ENCODE data around the gene PLCB1. TPM values are rescaled to one million over a fixed set of nuclear protein-coding genes. Genes with fewer than 3 reads are reported as not detected.

PLCB1 gene
- total and polyA plus RNA-seq, 2 experiments from 2014 or later: 14.9 to 20.7 TPM

DNA sequence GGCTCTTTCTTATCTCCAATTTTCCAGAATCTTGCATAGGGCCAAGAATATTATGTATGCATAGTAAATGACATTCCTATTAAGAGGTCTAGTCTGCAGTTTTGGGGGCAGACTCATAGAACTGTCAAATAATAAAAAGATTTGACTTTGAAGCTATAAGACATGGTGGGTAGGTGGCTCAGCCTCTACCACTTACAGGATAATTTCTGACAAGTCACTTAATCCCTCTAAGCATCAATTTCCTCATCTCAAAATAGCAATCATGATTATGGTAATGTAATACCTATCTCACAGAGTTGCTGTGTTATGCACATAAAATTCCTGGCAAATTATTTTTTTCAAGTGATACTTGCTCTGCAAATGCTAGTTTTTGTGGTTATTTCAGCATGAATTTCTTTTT is 329.1 kb downstream of the PLCB1 start:
- H3K4me3 Mint-ChIP-seq: no peak overlapping the region
- H3K4me2 ChIP-seq: no peak overlapping the region
- TF ChIP-seq NANOG (IDR thresholded peaks at IDR 0.05; ENCODE audit: borderline replicate concordance): no peak
- TF ChIP-seq STAT1 (IDR thresholded peaks at IDR 0.05; ENCODE audit: unreplicated experiment): no peak
- TF ChIP-seq ZNF331 (CRISPR knock-in tag; IDR thresholded peaks at IDR 0.05; ENCODE audit: low read depth): no peak
- no peak for TF ChIP-seq JUNB (IDR thresholded peaks at IDR 0.05; ENCODE audit: unreplicated experiment)
- TF ChIP-seq EZH2phosphoT487 (IDR thresholded peaks at IDR 0.05; ENCODE audit: unreplicated experiment): no peak
- TF ChIP-seq CREB1 (CRISPR knock-in tag; IDR thresholded peaks at IDR 0.05; ENCODE audit: low read depth): no peak
- TF ChIP-seq ETS1 (IDR thresholded peaks at IDR 0.05): no peak
- TF ChIP-seq, protein P1, sequence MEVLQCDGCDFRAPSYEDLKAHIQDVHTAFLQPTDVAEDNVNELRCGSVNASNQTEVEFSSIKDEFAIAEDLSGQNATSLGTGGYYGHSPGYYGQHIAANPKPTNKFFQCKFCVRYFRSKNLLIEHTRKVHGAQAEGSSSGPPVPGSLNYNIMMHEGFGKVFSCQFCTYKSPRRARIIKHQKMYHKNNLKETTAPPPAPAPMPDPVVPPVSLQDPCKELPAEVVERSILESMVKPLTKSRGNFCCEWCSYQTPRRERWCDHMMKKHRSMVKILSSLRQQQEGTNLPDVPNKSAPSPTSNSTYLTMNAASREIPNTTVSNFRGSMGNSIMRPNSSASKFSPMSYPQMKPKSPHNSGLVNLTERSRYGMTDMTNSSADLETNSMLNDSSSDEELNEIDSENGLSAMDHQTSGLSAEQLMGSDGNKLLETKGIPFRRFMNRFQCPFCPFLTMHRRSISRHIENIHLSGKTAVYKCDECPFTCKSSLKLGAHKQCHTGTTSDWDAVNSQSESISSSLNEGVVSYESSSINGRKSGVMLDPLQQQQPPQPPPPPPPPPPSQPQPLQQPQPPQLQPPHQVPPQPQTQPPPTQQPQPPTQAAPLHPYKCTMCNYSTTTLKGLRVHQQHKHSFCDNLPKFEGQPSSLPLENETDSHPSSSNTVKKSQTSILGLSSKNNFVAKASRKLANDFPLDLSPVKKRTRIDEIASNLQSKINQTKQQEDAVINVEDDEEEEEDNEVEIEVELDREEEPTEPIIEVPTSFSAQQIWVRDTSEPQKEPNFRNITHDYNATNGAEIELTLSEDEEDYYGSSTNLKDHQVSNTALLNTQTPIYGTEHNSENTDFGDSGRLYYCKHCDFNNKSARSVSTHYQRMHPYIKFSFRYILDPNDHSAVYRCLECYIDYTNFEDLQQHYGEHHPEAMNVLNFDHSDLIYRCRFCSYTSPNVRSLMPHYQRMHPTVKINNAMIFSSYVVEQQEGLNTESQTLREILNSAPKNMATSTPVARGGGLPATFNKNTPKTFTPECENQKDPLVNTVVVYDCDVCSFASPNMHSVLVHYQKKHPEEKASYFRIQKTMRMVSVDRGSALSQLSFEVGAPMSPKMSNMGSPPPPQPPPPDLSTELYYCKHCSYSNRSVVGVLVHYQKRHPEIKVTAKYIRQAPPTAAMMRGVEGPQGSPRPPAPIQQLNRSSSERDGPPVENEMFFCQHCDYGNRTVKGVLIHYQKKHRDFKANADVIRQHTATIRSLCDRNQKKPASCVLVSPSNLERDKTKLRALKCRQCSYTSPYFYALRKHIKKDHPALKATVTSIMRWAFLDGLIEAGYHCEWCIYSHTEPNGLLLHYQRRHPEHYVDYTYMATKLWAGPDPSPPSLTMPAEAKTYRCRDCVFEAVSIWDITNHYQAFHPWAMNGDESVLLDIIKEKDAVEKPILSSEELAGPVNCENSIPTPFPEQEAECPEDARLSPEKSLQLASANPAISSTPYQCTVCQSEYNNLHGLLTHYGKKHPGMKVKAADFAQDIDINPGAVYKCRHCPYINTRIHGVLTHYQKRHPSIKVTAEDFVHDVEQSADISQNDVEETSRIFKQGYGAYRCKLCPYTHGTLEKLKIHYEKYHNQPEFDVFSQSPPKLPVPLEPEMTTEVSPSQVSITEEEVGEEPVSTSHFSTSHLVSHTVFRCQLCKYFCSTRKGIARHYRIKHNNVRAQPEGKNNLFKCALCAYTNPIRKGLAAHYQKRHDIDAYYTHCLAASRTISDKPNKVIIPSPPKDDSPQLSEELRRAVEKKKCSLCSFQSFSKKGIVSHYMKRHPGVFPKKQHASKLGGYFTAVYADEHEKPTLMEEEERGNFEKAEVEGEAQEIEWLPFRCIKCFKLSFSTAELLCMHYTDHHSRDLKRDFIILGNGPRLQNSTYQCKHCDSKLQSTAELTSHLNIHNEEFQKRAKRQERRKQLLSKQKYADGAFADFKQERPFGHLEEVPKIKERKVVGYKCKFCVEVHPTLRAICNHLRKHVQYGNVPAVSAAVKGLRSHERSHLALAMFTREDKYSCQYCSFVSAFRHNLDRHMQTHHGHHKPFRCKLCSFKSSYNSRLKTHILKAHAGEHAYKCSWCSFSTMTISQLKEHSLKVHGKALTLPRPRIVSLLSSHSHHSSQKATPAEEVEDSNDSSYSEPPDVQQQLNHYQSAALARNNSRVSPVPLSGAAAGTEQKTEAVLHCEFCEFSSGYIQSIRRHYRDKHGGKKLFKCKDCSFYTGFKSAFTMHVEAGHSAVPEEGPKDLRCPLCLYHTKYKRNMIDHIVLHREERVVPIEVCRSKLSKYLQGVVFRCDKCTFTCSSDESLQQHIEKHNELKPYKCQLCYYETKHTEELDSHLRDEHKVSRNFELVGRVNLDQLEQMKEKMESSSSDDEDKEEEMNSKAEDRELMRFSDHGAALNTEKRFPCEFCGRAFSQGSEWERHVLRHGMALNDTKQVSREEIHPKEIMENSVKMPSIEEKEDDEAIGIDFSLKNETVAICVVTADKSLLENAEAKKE (CRISPR knock-in tag; IDR thresholded peaks at IDR 0.05): no peak
- TF ChIP-seq, protein P2, sequence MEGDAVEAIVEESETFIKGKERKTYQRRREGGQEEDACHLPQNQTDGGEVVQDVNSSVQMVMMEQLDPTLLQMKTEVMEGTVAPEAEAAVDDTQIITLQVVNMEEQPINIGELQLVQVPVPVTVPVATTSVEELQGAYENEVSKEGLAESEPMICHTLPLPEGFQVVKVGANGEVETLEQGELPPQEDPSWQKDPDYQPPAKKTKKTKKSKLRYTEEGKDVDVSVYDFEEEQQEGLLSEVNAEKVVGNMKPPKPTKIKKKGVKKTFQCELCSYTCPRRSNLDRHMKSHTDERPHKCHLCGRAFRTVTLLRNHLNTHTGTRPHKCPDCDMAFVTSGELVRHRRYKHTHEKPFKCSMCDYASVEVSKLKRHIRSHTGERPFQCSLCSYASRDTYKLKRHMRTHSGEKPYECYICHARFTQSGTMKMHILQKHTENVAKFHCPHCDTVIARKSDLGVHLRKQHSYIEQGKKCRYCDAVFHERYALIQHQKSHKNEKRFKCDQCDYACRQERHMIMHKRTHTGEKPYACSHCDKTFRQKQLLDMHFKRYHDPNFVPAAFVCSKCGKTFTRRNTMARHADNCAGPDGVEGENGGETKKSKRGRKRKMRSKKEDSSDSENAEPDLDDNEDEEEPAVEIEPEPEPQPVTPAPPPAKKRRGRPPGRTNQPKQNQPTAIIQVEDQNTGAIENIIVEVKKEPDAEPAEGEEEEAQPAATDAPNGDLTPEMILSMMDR (conservative IDR thresholded peaks at IDR 0.05; ENCODE audit: low read depth in 2 of 2): no peak
- TF ChIP-seq REST (IDR thresholded peaks at IDR 0.05; ENCODE audit: unreplicated experiment): no peak
- TF ChIP-seq POLR2AphosphoS5 (IDR thresholded peaks at IDR 0.05; ENCODE audit: low read depth): no peak
- TF ChIP-seq EZH2 (IDR thresholded peaks at IDR 0.05; ENCODE audit: low read depth, unreplicated experiment): no peak
- TF ChIP-seq ZNF114 (CRISPR knock-in tag; IDR thresholded peaks at IDR 0.05): no peak

More for the DNA sequence above, 329.1 kb downstream of the PLCB1 start:
- H4K20me1 ChIP-seq (replicated peaks; ENCODE audit: insufficient read depth): 0 out of 2 replicates have a peak, but pooled peaks cover 3% of the 10 kb centered on the region
- Mint-ChIP-seq H3K27me3 (ENCODE audit: insufficient read depth, low read depth, poor library complexity) (peaks cover 3% of the 10 kb centered on the region), H3K27ac (no peak overlapping the region), H3K4me1 (no peaks in the 10 kb centered on the region), H3K9me3 (peaks cover 15% of the 10 kb centered on the region), H3K36me3 (ENCODE audit: low read depth) (peaks cover 10% of the 10 kb centered on the region; the same call in 2 of the 3 replicates)
- no peak overlapping the region for H3K27ac ChIP-seq (ENCODE audit: low read depth)
- no peak overlapping the region for H2AFZ ChIP-seq
- 0 out of 2 replicates have a peak, but pooled peaks cover 6% of the 10 kb centered on the region for H3K36me3 ChIP-seq (ENCODE audit: insufficient read depth)
- H3K4me3 ChIP-seq: no peak overlapping the region
- DNase-seq (ENCODE audit: low spot score): no peak
- H3K4me1 ChIP-seq (ENCODE audit: insufficient read depth): no peaks in the 10 kb centered on the region
- H3K79me2 ChIP-seq (replicated peaks; ENCODE audit: insufficient read depth): no peaks in the 10 kb centered on the region
- no peaks in the 10 kb centered on the region for H3K9me2 ChIP-seq (ENCODE audit: insufficient read depth)
- no peaks in the 10 kb centered on the region for H3F3A ChIP-seq (replicated peaks; ENCODE audit: low read depth)
- H3K27me3 ChIP-seq (ENCODE audit: insufficient read depth): no peaks in the 10 kb centered on the region
- ATAC-seq: no peak
